Muscle layer of colon (tissue), 2 donors: Measurements from ENCODE around the gene WIPI1.
"Not testable (repeated sequence)": the region's sequence is repeated elsewhere in the genome, so short reads cannot be mapped to it uniquely, and the experiment has no call there.

Source experiments
- H3K27ac ChIP-seq: one replicate; pipeline ENCODE4 v1.7.0; 2013; ENCODE audit warnings: low read depth, mild to moderate bottlenecking, low read length, moderate library complexity
- H3K27me3 ChIP-seq, 2 donors: one replicate each; pipeline ENCODE4 v1.7.0; 2013; ENCODE audit warnings: low read length in 2 of 2, mild to moderate bottlenecking in 2 of 2; ENCODE audit not compliant: insufficient read depth in 2 of 2, control insufficient read depth in 1 of 2
- H3K36me3 ChIP-seq: one replicate; pipeline ENCODE4 v1.7.0; 2013; ENCODE audit warnings: mild to moderate bottlenecking, low read length; ENCODE audit not compliant: insufficient read depth
- H3K4me1 ChIP-seq: one replicate; pipeline ENCODE4 v1.7.0; 2013; ENCODE audit warnings: mild to moderate bottlenecking, low read length; ENCODE audit not compliant: insufficient read depth
- H3K4me3 ChIP-seq, 2 donors: one replicate each; pipeline ENCODE4 v1.7.0; 2013; ENCODE audit warnings: low read length in 2 of 2, low read depth in 1 of 2, mild to moderate bottlenecking in 1 of 2, moderate library complexity in 1 of 2
- H3K9ac ChIP-seq: one replicate; pipeline ENCODE4 v1.7.0; 2013; ENCODE audit warnings: low read length
- H3K9me3 ChIP-seq: one replicate; pipeline ENCODE4 v1.7.0; 2013; ENCODE audit warnings: mild to moderate bottlenecking, low read length
- donor health status: abdominal sarcoma.
- donor health status: Adenocarcinoma of cecum.

Gene WIPI1, protein sequence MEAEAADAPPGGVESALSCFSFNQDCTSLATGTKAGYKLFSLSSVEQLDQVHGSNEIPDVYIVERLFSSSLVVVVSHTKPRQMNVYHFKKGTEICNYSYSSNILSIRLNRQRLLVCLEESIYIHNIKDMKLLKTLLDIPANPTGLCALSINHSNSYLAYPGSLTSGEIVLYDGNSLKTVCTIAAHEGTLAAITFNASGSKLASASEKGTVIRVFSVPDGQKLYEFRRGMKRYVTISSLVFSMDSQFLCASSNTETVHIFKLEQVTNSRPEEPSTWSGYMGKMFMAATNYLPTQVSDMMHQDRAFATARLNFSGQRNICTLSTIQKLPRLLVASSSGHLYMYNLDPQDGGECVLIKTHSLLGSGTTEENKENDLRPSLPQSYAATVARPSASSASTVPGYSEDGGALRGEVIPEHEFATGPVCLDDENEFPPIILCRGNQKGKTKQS

DNA sequence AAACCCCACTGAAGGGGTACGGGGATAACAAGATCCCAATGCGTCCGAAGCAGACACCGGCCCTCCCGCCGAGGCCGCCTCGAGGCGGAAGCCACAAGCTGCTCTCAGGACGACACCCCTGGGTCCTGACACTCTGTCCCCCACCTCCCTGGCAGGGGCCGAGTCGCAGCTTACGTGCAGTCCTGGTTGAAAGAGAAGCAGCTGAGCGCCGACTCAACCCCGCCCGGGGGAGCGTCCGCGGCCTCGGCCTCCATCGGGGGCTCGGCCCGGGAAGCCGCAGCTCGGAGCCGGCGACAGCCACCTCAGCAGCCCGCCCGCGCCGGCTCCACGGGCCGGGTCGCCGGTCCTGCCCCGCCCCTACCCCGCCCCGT, at the start of gene WIPI1:
Gene WIPI1, minus strand, starts transcription at position 329 of the 371 bp plus-strand sequence. Its CDS starts 75 bp downstream, at position 254.
- peaks cover 7% of the 10 kb centered on the region for H3K36me3 ChIP-seq
- peak within 1 kb of the TSS; percentile 91 for H3K27ac ChIP-seq
- H3K9ac ChIP-seq: peak within 1 kb of the TSS; percentile 16
- no peaks in the 10 kb centered on the region for H3K9me3 ChIP-seq
- H3K4me3 ChIP-seq: peak within 1 kb of the TSS; percentile 60 to 65
- peaks cover 10% of the 10 kb centered on the region for H3K4me1 ChIP-seq
- H3K27me3 ChIP-seq: no peaks in the 10 kb centered on the region

DNA sequence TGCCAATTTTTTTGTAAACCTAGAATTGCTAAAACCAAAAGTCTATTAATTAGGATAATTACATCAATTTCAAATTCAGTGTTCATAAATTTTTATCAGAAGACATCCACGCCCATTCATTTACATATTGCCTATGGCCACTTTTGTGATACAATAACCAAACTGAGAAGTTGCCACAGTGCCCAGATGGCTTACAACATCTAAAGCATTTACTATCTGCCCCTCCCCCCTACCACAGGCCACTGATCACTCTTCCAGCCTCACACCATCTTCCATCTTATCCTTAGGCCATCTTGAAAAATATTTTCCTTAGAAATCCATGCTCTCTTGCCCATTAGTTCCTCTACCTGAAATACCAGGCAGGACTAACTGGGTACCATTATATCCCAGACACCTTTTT, 48.7 kb upstream of the WIPI1 start:
- Histone ChIP-seq H3K9me3 (no peaks in the 10 kb centered on the region), H3K9ac (no peak overlapping the region), H3K27me3 (no peaks in the 10 kb centered on the region), H3K36me3 (no peaks in the 10 kb centered on the region), H3K27ac (no peak overlapping the region), H3K4me3 (no peak overlapping the region), H3K4me1 (no peaks in the 10 kb centered on the region)

DNA sequence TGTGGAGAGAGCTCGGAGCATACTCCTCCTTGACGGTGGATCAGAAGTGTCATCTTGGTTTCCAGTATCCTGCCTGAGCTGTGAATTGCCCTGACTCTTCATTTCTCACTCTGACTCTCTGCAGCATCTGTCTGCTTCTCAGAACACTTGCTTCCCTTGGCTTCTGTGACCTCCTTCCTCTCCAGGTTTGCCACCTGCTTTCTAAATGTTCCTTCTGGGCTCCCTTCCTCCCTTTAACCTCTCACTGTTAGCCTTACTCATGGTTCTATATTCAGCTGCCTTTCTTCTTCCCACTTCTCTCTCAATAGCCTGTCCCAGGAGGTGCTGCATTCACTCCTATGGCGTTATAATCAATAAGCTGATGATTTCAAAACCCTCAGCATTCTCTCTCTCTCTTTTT, 43.8 kb upstream of the WIPI1 start:
- no peaks in the 10 kb centered on the region for H3K9me3 ChIP-seq
- no peaks in the 10 kb centered on the region for H3K4me1 ChIP-seq
- H3K27me3 ChIP-seq: no peaks in the 10 kb centered on the region
- no peak overlapping the region for H3K9ac ChIP-seq
- H3K4me3 ChIP-seq: no peak overlapping the region
- no peak overlapping the region for H3K27ac ChIP-seq
- H3K36me3 ChIP-seq: no peaks in the 10 kb centered on the region

DNA sequence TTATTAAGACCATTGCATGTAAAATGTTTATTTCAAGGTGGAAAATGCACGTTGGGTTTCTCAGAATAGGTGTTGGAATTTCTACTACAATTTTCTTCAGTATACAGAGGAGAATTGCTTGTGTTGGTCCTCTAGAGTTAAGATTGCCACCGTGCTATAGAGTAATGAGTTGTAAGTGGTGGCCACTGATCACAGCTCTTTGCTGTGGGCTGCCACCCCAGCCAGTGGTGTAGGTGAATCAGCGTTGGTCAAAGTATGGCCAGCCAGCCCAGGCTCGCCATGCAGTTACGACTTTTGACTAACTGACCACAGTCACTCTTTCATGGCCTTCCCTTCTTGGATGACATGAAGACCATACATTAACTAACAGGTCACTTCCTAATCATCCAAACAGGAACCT, 42.3 kb upstream of the WIPI1 start:
- Histone ChIP-seq H3K27ac (no peak overlapping the region), H3K27me3 (no peaks in the 10 kb centered on the region), H3K4me3 (no peak overlapping the region), H3K9me3 (no peaks in the 10 kb centered on the region), H3K9ac (no peak overlapping the region), H3K36me3 (no peaks in the 10 kb centered on the region), H3K4me1 (no peaks in the 10 kb centered on the region)

DNA sequence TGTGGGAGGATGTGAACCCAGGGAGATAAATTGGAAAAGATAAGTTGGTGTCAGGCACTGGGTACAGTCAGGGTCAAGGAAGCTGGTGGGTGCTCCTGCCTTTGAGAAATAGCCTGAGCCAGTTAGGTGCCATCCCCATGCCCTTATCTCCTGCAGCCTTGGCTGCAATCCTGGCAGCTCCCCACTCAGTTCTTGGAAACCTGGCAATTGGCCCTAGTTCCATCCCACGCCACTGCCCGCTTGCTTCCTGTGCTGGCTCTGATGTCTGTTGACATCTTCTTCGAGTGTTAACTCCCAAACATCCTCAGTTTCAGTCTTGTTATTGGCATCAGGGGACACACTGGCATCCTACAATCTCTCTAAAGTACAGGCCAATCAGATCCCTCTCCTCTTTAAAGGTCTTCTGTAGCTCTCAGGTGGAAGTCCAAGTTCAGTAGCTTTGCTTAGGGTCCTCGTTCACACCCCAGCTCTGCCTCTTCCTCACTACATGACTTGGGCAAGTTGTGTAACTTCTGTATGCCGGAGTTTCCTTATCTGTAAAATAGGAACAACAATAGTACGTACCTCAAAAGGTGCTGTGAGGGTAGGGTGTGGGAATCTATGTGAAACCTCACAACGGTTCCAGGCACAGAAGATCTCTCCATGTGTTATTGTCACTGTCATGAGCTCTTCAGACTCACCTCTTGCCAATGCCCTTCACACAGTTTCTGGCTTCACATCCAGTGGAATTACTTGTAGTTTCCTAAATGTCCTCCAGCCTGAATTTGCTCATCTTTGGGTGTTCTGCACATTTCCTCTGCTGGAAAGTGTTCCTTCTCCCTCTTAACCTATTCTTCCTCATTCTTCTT, 41.4 kb upstream of the WIPI1 start:
- Histone ChIP-seq H3K9ac (no peak overlapping the region), H3K36me3 (no peaks in the 10 kb centered on the region), H3K9me3 (no peaks in the 10 kb centered on the region), H3K4me3 (no peak overlapping the region), H3K27ac (no peak overlapping the region), H3K27me3 (no peaks in the 10 kb centered on the region), H3K4me1 (no peaks in the 10 kb centered on the region)

DNA sequence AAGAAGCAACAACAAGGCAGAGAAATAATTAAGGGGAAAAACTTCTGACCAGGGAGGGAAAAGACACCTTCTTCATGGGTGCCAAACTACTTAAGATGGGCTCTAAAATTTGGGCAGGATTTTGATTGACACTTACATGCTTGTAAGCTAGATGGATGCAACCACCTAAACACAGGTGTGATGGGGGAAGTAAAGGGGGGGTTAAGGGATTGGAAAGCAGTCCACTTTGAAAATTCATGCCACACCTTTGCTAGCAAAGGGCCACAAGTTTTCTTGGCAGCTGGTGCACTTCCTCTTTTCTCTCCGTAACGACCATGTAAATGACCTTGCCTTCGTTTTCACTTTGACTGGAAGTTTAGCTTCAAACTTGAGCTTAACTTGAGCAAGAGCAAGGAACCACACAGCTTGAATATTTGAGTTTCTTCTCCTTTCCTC, 40.6 kb upstream of the WIPI1 start:
- Histone ChIP-seq H3K9me3 (no peaks in the 10 kb centered on the region), H3K4me1 (no peaks in the 10 kb centered on the region), H3K4me3 (no peak overlapping the region), H3K27ac (no peak overlapping the region), H3K36me3 (no peaks in the 10 kb centered on the region), H3K27me3 (no peaks in the 10 kb centered on the region), H3K9ac (no peak overlapping the region)

DNA sequence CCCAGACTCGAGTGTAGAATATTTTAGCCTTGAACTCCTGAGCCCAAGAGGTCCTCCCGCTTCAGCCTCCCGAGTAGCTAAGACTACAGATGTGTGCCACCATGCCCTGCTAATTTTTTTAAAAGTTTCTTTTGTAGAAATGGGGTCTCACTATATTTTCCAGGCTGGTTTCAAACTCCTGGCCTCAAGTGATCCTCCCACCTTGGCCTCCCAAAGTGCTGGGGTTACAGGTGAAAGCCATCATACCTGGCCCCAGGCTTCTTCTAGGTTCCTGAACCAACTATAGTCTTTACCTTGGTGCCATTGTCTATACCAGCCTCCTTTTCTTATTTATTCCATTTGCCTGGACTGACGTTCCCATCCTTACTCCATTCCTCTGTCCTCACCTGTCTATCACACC, 37.8 kb upstream of the WIPI1 start:
- no peaks in the 10 kb centered on the region for H3K27me3 ChIP-seq
- no peaks in the 10 kb centered on the region for H3K4me1 ChIP-seq
- H3K4me3 ChIP-seq: no peak overlapping the region
- H3K27ac ChIP-seq: no peak overlapping the region
- no peaks in the 10 kb centered on the region for H3K36me3 ChIP-seq
- H3K9me3 ChIP-seq: no peaks in the 10 kb centered on the region
- H3K9ac ChIP-seq: no peak overlapping the region

DNA sequence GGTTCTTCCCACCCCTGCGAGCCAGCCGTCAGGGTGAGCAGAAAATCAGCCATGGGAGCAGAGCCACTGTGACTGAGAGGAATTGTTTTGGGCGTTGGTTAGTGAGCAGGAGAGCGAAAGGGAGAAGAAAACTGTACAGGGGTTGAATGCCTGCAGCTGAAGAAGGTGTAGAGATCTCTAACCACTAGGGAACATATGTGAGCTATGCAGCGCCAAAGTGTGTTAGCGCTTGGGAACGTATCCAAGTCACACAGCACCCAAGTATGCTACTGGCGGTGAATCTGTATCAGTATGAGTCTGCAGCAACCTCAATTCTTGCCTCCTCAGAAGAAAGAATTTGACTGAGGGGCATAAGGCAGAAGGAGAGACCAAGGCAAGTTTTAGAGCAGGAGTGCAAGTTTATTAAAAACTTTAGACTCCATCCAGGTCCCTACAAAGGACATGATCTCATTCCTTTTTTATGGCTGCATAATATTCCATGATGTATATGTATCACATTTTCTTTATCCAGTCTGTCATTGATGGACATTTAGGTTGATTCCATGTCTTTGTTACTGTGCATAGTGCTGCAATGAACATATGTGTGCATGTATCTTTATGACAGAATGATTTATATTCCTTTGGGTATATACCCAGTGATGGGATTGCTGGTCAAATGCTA, 35.2 kb upstream of the WIPI1 start:
- not testable (repeated sequence) for H3K4me1 ChIP-seq, H3K4me3 ChIP-seq, H3K27ac ChIP-seq, H3K9me3 ChIP-seq, H3K36me3 ChIP-seq, H3K27me3 ChIP-seq, H3K9ac ChIP-seq

DNA sequence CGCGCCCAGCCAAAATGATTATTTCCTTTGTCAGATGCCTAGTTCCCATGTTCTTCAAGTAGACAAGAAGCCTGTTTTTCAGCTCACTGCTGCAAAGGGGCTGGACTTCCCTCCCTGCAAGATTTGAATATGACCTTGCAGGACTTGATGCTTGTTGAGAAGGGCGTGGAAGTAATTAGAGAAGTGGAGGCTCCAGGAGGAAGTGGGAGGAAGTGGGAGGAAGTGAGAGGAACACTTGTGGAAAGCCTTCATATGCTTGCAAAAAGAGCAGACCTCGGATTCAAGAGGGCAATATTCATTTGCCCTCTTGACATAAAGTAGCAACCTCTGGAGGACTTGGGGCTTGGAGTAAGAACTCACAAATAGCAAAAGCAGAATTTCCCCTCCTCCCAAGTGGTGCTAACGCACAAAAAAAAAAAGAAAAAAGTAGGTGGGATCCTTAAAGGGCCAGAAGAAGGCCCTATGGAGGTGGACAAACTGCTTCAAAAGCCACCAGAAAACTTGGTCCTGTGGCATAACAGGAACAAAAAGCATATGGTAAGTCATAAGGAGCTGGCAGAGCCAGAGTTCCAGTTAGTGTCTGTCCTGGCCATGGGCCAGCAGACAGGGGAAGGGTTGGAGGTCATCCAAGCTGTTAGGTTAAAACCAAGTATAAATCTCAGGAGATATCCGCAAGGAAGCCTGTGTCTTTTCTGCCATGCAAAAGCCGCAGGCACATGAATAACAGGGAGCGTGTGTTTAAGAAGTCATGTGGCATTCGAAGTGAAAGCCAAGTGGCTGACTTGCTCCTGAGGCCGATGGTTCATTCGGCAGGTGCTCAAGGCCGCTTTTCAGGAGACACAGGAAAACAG, 34.3 kb upstream of the WIPI1 start:
- no peak overlapping the region for H3K4me3 ChIP-seq
- H3K9me3 ChIP-seq: no peaks in the 10 kb centered on the region
- no peak overlapping the region for H3K27ac ChIP-seq
- no peaks in the 10 kb centered on the region for H3K27me3 ChIP-seq
- no peaks in the 10 kb centered on the region for H3K36me3 ChIP-seq
- H3K9ac ChIP-seq: no peak overlapping the region
- H3K4me1 ChIP-seq: no peaks in the 10 kb centered on the region

DNA sequence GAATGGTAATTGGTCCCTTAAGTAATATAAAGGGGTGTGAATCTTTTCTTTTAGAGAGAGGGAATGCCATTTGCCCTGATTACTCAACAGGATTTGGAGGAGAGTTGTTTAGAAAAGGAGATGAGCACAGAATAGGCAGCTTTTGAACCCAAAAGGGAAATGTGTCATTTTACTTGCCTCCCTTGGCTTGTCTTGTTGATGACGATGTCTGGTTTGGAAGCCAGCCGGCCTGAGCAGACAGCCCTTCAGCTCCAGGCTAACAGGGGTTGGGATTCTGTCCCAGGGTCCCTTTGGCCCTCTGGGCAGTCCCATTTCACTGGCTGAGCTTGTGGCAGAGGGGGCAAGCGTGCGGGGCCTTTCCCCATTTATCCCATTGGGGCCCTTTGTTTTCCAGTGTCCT, 32.6 kb upstream of the WIPI1 start:
- Histone ChIP-seq H3K27me3 (no peaks in the 10 kb centered on the region), H3K27ac (no peak overlapping the region), H3K36me3 (no peaks in the 10 kb centered on the region), H3K4me1 (no peaks in the 10 kb centered on the region), H3K9ac (no peak overlapping the region), H3K4me3 (no peak overlapping the region), H3K9me3 (no peaks in the 10 kb centered on the region)

DNA sequence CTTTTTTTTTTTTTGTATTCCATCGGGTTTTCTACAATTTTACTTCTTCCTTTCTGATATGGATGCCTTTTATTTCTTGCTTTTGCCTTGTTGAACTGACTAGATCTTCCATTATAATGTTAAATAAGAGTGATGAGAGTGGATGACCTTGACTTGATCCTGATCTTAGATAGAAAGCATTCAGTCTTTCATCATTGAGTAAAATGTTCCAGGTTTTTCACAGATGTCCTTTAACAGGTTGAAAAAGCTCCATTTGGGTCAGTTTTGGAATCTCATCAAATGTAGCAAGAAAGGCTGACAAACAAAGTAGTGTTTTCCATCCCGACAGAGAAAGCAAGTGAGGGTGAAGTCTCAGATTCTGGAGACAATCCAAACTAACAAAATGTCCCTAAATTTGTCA, 27.2 kb upstream of the WIPI1 start:
- Histone ChIP-seq H3K27me3 (no peaks in the 10 kb centered on the region), H3K4me1 (no peaks in the 10 kb centered on the region), H3K9ac (no peak overlapping the region), H3K9me3 (no peaks in the 10 kb centered on the region), H3K27ac (no peak overlapping the region), H3K36me3 (no peaks in the 10 kb centered on the region), H3K4me3 (no peak overlapping the region)
